GM19372 (cell line): Measurements from ENCODE around the gene DTX3.

Source experiments
- ATAC-seq: cut with Tn5 transposase; IDR thresholded peaks from one replicate; pipeline ENCODE4 v1.9.1; 2021; ENCODE audit warnings: mild to moderate bottlenecking, low read depth, moderate library complexity; ENCODE audit not compliant: unreplicated experiment

Gene DTX3

GRCh38 chr12:57618966-57619433 is 14.4 kb downstream of the DTX3 start:
- ATAC-seq: no peak

GRCh38 chr12:57619434-57620244 is 15.0 kb downstream of the DTX3 start:
- ATAC-seq: no peak

GRCh38 chr12:57620245-57620935 is 15.8 kb downstream of the DTX3 start:
- ATAC-seq: no peak

- no peak for ATAC-seq
Observed at GRCh38 chr12:57620936-57621496, 16.4 kb downstream of the DTX3 start.

GRCh38 chr12:57621497-57622292 is 17.1 kb downstream of the DTX3 start:
- ATAC-seq: peak; percentile 62

- ATAC-seq: no peak
Observed at GRCh38 chr12:57622293-57623245, 17.9 kb downstream of the DTX3 start.

- no peak for ATAC-seq
Observed at GRCh38 chr12:57623385-57623784, 18.8 kb downstream of the DTX3 start.

- no peak for ATAC-seq
Observed at GRCh38 chr12:57623811-57624390, 19.3 kb downstream of the DTX3 start.

- ATAC-seq: no peak
Observed at GRCh38 chr12:57624441-57625220, 20.0 kb downstream of the DTX3 start.

- no peak for ATAC-seq
Observed at GRCh38 chr12:57625261-57626032, 20.8 kb downstream of the DTX3 start.

GRCh38 chr12:57626111-57626920 is 21.7 kb downstream of the DTX3 start:
- ATAC-seq: no peak

- ATAC-seq: no peak
Observed at GRCh38 chr12:57626921-57627445, 22.4 kb downstream of the DTX3 start.

GRCh38 chr12:57627501-57628279 is 23.1 kb downstream of the DTX3 start:
- ATAC-seq: no peak

- no peak for ATAC-seq
Observed at GRCh38 chr12:57628280-57629191, 23.9 kb downstream of the DTX3 start.
